ENCODE results near the gene FRYL.

The FRYL gene

GRCh38 chr4:48575964-48576363 lies 204.1 kb downstream of the FRYL start:
- H3K9ac ChIP-seq (ENCODE audit: low read length): no peak overlapping the region
- H3K79me2 ChIP-seq (ENCODE audit: insufficient read depth, low read length): no peaks in the 10 kb centered on the region
- peaks cover 44% of the 10 kb centered on the region; the same call in 1 of the 2 replicates for H3K36me3 ChIP-seq (ENCODE audit: low read length)
- H3K27ac ChIP-seq (ENCODE audit: low read depth, low read length): no peak overlapping the region
- H4K20me1 ChIP-seq (ENCODE audit: low read depth, low read length): no peaks in the 10 kb centered on the region
- H3K27me3 ChIP-seq (ENCODE audit: low read length): no peaks in the 10 kb centered on the region
- H3F3A ChIP-seq (ENCODE audit: insufficient read depth): peaks cover 19% of the 10 kb centered on the region
- no peaks in the 10 kb centered on the region for H3K9me2 ChIP-seq (replicated peaks; ENCODE audit: insufficient read depth, low read length)
- no peak overlapping the region for H3K4me3 ChIP-seq (ENCODE audit: insufficient read depth, low read length, poor library complexity, severe bottlenecking)
- no peak overlapping the region for H2AFZ ChIP-seq (ENCODE audit: low read depth, low read length, severe bottlenecking)
- H3K9me3 ChIP-seq (ENCODE audit: insufficient read depth, low read length): no peaks in the 10 kb centered on the region
- H3K4me2 ChIP-seq (ENCODE audit: low read depth, low read length, poor library complexity, severe bottlenecking): no peak overlapping the region
- no peak for TF ChIP-seq CTCF (IDR thresholded peaks at IDR 0.05; ENCODE audit: insufficient read depth, low read length, poor library complexity, severe bottlenecking)
- TF ChIP-seq EZH2phosphoT487 (conservative IDR thresholded peaks at IDR 0.05; ENCODE audit: low read length): no peak

GRCh38 chr4:48571471-48571870 lies 208.6 kb downstream of the FRYL start:
- H3F3A ChIP-seq (ENCODE audit: insufficient read depth): no peaks in the 10 kb centered on the region
- no peaks in the 10 kb centered on the region for H3K79me2 ChIP-seq (ENCODE audit: insufficient read depth, low read length)
- TF ChIP-seq EZH2phosphoT487 (conservative IDR thresholded peaks at IDR 0.05; ENCODE audit: low read length): no peak
- no peak for TF ChIP-seq CTCF (IDR thresholded peaks at IDR 0.05; ENCODE audit: insufficient read depth, low read length, poor library complexity, severe bottlenecking)
- H3K9me2 ChIP-seq (replicated peaks; ENCODE audit: insufficient read depth, low read length): no peaks in the 10 kb centered on the region
- peaks cover 51% of the 10 kb centered on the region for H3K36me3 ChIP-seq (ENCODE audit: low read length)
- no peak overlapping the region for H3K27ac ChIP-seq (ENCODE audit: low read depth, low read length)
- H2AFZ ChIP-seq (ENCODE audit: low read depth, low read length, severe bottlenecking): no peak overlapping the region
- no peaks in the 10 kb centered on the region for H3K9me3 ChIP-seq (ENCODE audit: insufficient read depth, low read length)
- no peak overlapping the region for H3K4me3 ChIP-seq (ENCODE audit: insufficient read depth, low read length, poor library complexity, severe bottlenecking)
- no peak overlapping the region for H3K9ac ChIP-seq (ENCODE audit: low read length)
- no peaks in the 10 kb centered on the region for H3K27me3 ChIP-seq (ENCODE audit: low read length)
- no peak overlapping the region for H3K4me2 ChIP-seq (ENCODE audit: low read depth, low read length, poor library complexity, severe bottlenecking)
- H4K20me1 ChIP-seq (ENCODE audit: low read depth, low read length): no peaks in the 10 kb centered on the region

- H3K9ac ChIP-seq (ENCODE audit: low read length): no peak overlapping the region
- no peak overlapping the region for H3K4me2 ChIP-seq (ENCODE audit: low read depth, low read length, poor library complexity, severe bottlenecking)
- no peaks in the 10 kb centered on the region for H3F3A ChIP-seq (ENCODE audit: insufficient read depth)
- H3K27ac ChIP-seq (ENCODE audit: low read depth, low read length): no peak overlapping the region
- H3K9me2 ChIP-seq (replicated peaks; ENCODE audit: insufficient read depth, low read length): no peaks in the 10 kb centered on the region
- no peaks in the 10 kb centered on the region for H3K9me3 ChIP-seq (ENCODE audit: insufficient read depth, low read length)
- H4K20me1 ChIP-seq (ENCODE audit: low read depth, low read length): no peaks in the 10 kb centered on the region
- no peak overlapping the region for H3K4me3 ChIP-seq (ENCODE audit: insufficient read depth, low read length, poor library complexity, severe bottlenecking)
- no peaks in the 10 kb centered on the region for H3K79me2 ChIP-seq (ENCODE audit: insufficient read depth, low read length)
- H2AFZ ChIP-seq (ENCODE audit: low read depth, low read length, severe bottlenecking): no peak overlapping the region
- no peak for TF ChIP-seq CTCF (IDR thresholded peaks at IDR 0.05; ENCODE audit: insufficient read depth, low read length, poor library complexity, severe bottlenecking)
- TF ChIP-seq EZH2phosphoT487 (conservative IDR thresholded peaks at IDR 0.05; ENCODE audit: low read length): no peak
- no peaks in the 10 kb centered on the region for H3K27me3 ChIP-seq (ENCODE audit: low read length)
- peaks cover 51% of the 10 kb centered on the region for H3K36me3 ChIP-seq (ENCODE audit: low read length)
Observed at GRCh38 chr4:48570646-48571220, 209.3 kb downstream of the FRYL start.

All from SU-DHL-6 (cell line).